Measurements from ENCODE around the gene KIF5A.

The KIF5A gene

DNA sequence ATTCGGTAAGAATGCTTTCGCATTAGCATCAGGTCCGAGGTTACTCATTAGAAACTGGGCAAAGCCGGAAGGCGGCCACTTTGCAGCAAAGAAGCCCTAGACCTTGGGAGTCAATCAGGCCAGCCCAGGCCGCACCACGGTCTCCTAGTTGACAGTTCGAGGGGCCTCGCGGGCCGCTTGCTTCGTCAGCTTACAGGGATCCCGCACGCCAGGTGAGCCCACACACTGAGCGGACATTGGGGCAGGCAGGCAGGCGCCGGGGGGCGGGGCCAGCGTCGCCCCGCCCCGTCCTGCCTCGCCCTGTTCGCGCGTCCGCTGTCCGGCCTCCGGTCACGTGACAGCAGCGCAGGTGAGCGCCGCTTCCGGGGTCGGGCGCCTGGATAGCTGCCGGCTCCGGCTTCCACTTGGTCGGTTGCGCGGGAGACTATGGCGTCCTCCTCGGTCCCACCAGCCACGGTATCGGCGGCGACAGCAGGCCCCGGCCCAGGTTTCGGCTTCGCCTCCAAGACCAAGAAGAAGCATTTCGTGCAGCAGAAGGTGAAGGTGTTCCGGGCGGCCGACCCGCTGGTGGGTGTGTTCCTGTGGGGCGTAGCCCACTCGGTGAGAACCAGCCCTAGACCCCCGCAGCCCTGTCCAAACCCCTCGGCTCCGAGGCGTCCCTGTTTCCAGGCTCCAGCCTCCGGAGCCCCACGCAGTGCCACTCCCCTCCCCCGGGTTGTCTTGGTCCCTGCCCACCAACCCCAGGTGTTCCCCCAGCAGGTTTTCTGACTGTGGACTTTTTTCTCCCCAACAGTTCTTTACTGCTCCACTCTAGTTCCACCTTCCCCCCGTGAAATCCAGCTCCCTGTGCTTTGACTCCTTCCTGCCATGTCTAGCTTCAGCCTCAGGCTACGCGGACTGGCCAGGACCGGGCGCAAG lies 41.3 kb downstream of the KIF5A start, which contains the start of gene PIP4K2C:
Gene PIP4K2C, plus strand, starts transcription at position 329 of the 918 bp plus-strand sequence. Its CDS starts 98 bp downstream, at position 427.
- Histone ChIP-seq H3K79me2 (ENCODE audit: insufficient read depth, low read length) (peaks cover 17% of the 10 kb centered on the region), H4K20me1 (ENCODE audit: low read depth, low read length) (no peaks in the 10 kb centered on the region), H3K27ac (ENCODE audit: low read depth, low read length) (0 out of 2 replicates have a peak within 1 kb of the TSS, but pooled peaks have one; percentile 5), H3F3A (ENCODE audit: insufficient read depth) (no peaks in the 10 kb centered on the region), H3K4me2 (ENCODE audit: low read depth, low read length, poor library complexity, severe bottlenecking) (peak within 1 kb of the TSS; percentile 97), H2AFZ (ENCODE audit: low read depth, low read length, severe bottlenecking) (peak within 1 kb of the TSS; percentile 97), H3K9ac (ENCODE audit: low read length) (peak within 1 kb of the TSS; percentile 82), H3K4me3 (ENCODE audit: insufficient read depth, low read length, poor library complexity, severe bottlenecking) (peak within 1 kb of the TSS; percentile 90), H3K9me3 (ENCODE audit: insufficient read depth, low read length) (no peaks in the 10 kb centered on the region), H3K27me3 (ENCODE audit: low read length) (no peaks in the 10 kb centered on the region), H3K9me2 (replicated peaks; ENCODE audit: insufficient read depth, low read length) (no peaks in the 10 kb centered on the region), H3K36me3 (ENCODE audit: low read length) (no peaks in the 10 kb centered on the region)
- TF ChIP-seq EZH2phosphoT487 (conservative IDR thresholded peaks at IDR 0.05; ENCODE audit: low read length) (no peak), CTCF (IDR thresholded peaks at IDR 0.05; ENCODE audit: insufficient read depth, low read length, poor library complexity, severe bottlenecking) (no peak)

DNA sequence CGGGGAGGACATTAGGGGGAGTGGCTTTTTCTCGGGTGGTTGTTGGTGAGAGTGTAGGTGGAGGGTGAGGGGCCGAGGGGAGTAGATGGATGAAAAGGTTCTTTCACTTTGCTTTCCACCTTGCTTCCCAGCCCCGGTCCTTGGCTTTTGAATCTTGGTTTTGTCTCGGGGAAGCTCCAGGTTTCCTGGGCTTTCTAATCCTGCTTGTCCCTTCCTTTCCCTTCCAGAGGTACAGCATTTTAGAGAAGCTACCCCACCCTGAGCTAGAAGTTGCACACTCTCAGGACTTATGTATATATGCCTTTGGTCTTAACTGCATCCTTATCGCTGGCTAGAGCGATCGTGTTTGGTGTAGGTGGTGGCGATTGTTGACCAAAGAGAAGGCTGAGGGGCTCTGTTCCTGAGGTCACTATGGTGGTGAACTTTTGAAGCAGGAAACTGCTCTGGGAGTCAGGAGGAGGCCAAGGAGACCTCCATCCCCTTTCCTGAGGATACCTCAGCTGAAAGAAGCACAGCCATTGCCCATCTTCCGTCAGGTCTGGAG lies 42.0 kb downstream of the KIF5A start:
- TF ChIP-seq EZH2phosphoT487 (conservative IDR thresholded peaks at IDR 0.05; ENCODE audit: low read length) = no peak
- no peak for TF ChIP-seq CTCF (IDR thresholded peaks at IDR 0.05; ENCODE audit: insufficient read depth, low read length, poor library complexity, severe bottlenecking)
- Histone ChIP-seq H3F3A (ENCODE audit: insufficient read depth) (no peaks in the 10 kb centered on the region), H3K27ac (ENCODE audit: low read depth, low read length) (no peak overlapping the region), H3K9me3 (ENCODE audit: insufficient read depth, low read length) (no peaks in the 10 kb centered on the region), H3K9ac (ENCODE audit: low read length) (peak overlapping the region; percentile 82), H2AFZ (ENCODE audit: low read depth, low read length, severe bottlenecking) (peak overlapping the region; percentile 97), H3K9me2 (replicated peaks; ENCODE audit: insufficient read depth, low read length) (no peaks in the 10 kb centered on the region), H3K4me3 (ENCODE audit: insufficient read depth, low read length, poor library complexity, severe bottlenecking) (peak overlapping the region; percentile 90), H4K20me1 (ENCODE audit: low read depth, low read length) (no peaks in the 10 kb centered on the region), H3K4me2 (ENCODE audit: low read depth, low read length, poor library complexity, severe bottlenecking) (peak overlapping the region; percentile 97), H3K79me2 (ENCODE audit: insufficient read depth, low read length) (peaks cover 17% of the 10 kb centered on the region), H3K36me3 (ENCODE audit: low read length) (no peaks in the 10 kb centered on the region; the same call in 1 of the 2 replicates), H3K27me3 (ENCODE audit: low read length) (no peaks in the 10 kb centered on the region)

DNA sequence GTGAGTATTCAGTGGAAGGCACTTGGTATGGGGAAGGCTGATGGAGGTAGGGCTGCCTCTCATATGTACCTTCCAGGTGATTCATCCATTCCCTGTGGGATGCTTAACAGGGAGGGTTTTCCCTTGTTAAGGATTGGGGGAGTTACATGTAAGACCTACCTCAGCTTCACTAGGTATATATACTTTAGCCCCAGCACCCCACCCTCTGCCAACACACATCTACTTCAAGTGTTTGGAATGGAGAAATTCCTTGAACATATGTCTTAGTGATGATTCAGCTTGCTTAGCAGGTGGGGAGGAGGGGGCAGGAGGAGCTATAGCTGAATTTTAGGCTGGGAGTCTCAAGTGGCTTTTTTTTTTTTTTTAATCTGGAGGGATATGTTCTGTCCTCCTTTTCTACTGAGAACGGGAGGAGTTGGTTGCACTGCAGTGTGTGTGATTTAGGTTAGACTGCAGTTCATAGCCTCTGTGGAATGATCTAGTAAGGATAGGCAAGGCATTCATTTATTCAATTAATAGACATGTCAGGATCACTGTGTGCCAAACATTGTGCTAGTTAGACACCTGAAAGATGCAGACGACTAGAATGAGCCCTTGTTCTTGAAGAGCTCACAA lies 42.8 kb downstream of the KIF5A start:
- Histone ChIP-seq H3K9ac (ENCODE audit: low read length) (no peak overlapping the region; the same call in 1 of the 2 replicates), H3K4me2 (ENCODE audit: low read depth, low read length, poor library complexity, severe bottlenecking) (peak overlapping the region; percentile 97), H3K4me3 (ENCODE audit: insufficient read depth, low read length, poor library complexity, severe bottlenecking) (no peak overlapping the region), H3K27me3 (ENCODE audit: low read length) (no peaks in the 10 kb centered on the region), H4K20me1 (ENCODE audit: low read depth, low read length) (no peaks in the 10 kb centered on the region), H3K79me2 (ENCODE audit: insufficient read depth, low read length) (peaks cover 17% of the 10 kb centered on the region), H3K9me3 (ENCODE audit: insufficient read depth, low read length) (no peaks in the 10 kb centered on the region), H3K36me3 (ENCODE audit: low read length) (no peaks in the 10 kb centered on the region; the same call in 1 of the 2 replicates), H2AFZ (ENCODE audit: low read depth, low read length, severe bottlenecking) (no peak overlapping the region), H3F3A (ENCODE audit: insufficient read depth) (no peaks in the 10 kb centered on the region), H3K9me2 (replicated peaks; ENCODE audit: insufficient read depth, low read length) (no peaks in the 10 kb centered on the region), H3K27ac (ENCODE audit: low read depth, low read length) (no peak overlapping the region)
- no peak for TF ChIP-seq CTCF (IDR thresholded peaks at IDR 0.05; ENCODE audit: insufficient read depth, low read length, poor library complexity, severe bottlenecking)
- TF ChIP-seq EZH2phosphoT487 (conservative IDR thresholded peaks at IDR 0.05; ENCODE audit: low read length) = no peak

Data from SU-DHL-6 (cell line).